Karpas-422 (cell line): Measurements from ENCODE around the gene CHDH. TPM values are rescaled to one million over a fixed set of nuclear protein-coding genes. Genes with fewer than 3 reads are reported as not detected.
A peak's percentile ranks its signal among the peaks of the same experiment; 100 is the strongest.

Experiments
- DNase-seq: peaks from one replicate; pipeline ENCODE4 v3.0.0-alpha.2; 2015
- H2AFZ ChIP-seq: fragments of 200-600 bp; sonication (generic); 2 replicates; pipeline ENCODE4 v1.6.1; 2014; ENCODE audit warnings: antibody characterized with exemption, low read length, mixed read lengths
- H3K27ac ChIP-seq: fragments of 200-600 bp; sonication (generic); 2 replicates; pipeline ENCODE4 v1.5.1; 2014; ENCODE audit warnings: mild to moderate bottlenecking, low read length, moderate library complexity
- H3K27me3 ChIP-seq: fragments of 200-600 bp; sonication (generic); 2 replicates; pipeline ENCODE4 v1.6.1; 2014; ENCODE audit warnings: low read length, mixed read lengths
- H3K36me3 ChIP-seq: fragments of 200-600 bp; sonication (generic); 2 replicates; pipeline ENCODE4 v1.6.1; 2014; ENCODE audit warnings: low read length, mixed read lengths; ENCODE audit not compliant: insufficient read depth
- H3K4me1 ChIP-seq: fragments of 200-600 bp; sonication (generic); 2 replicates; pipeline ENCODE4 v1.6.1; 2014; ENCODE audit warnings: mild to moderate bottlenecking, low read length, mixed read lengths
- H3K4me2 ChIP-seq: fragments of 200-600 bp; sonication (generic); 2 replicates; pipeline ENCODE4 v1.6.1; 2014; ENCODE audit warnings: low read length, low read depth, mild to moderate bottlenecking; ENCODE audit not compliant: poor library complexity, severe bottlenecking
- H3K4me3 ChIP-seq: fragments of 200-600 bp; sonication (generic); 2 replicates; pipeline ENCODE4 v1.5.1; 2014; ENCODE audit warnings: mild to moderate bottlenecking, antibody characterized with exemption, low read length, mixed read lengths
- H3K79me2 ChIP-seq: fragments of 200-600 bp; sonication (generic); 2 replicates; pipeline ENCODE4 v1.6.1; 2014; ENCODE audit warnings: mild to moderate bottlenecking, low read length, mixed read lengths
- H3K9ac ChIP-seq: fragments of 200-600 bp; sonication (generic); 2 replicates; pipeline ENCODE4 v1.6.0; 2014; ENCODE audit warnings: low read length
- H3K9me2 ChIP-seq: fragments of 200-600 bp; sonication (generic), shearing (Covaris generic); replicated peaks from 2 replicates; pipeline ENCODE4 v1.6.0; 2014; ENCODE audit warnings: mild to moderate bottlenecking, low read length, moderate library complexity; ENCODE audit not compliant: insufficient read depth
- H3K9me3 ChIP-seq: fragments of 300-700, 200-600 bp; sonication (generic); 2 replicates; pipeline ENCODE4 v1.6.1; 2014; ENCODE audit warnings: low read length, mixed read lengths
- H4K20me1 ChIP-seq: fragments of 200-600 bp; sonication (generic); 2 replicates; pipeline ENCODE4 v1.6.1; 2014; ENCODE audit warnings: mild to moderate bottlenecking, antibody characterized with exemption, low read length, low read depth; ENCODE audit not compliant: insufficient read depth
- total RNA-seq: library from RNA; depleted of rRNA; stranded (reverse); fragments of >200 nt; shearing (Covaris generic); gene quantifications from 2 replicates; pipeline ENCODE4 v1.2.3, GENCODE V29; 2014; ENCODE audit warnings: low replicate concordance

CHDH gene
- total RNA-seq, 1 experiment from 2014 or later = not detected

DNA sequence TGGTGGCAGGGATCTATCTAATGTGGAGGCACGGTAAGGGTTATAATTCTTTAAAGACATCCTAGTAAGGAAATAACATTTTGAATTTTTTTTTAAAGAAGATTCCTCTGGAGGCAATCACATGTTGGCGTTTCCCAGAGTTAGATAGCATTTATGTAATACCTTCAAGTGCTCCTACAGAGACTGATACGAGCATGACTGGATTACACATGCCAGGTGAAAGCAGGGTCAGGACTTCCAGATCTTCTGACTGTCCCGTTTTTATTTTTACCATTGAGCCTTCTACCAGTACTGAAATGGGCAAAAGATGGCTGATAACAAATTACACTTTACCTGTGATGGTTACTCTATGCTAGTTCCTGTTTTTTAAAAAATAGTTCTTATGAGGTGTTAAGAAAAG lies 14.0 kb upstream of the CHDH start:
- Histone ChIP-seq H2AFZ (no peak overlapping the region), H3K9me2 (no peaks in the 10 kb centered on the region), H4K20me1 (peaks cover 6% of the 10 kb centered on the region; the same call in 1 of the 2 replicates), H3K79me2 (no peaks in the 10 kb centered on the region), H3K27ac (no peak overlapping the region), H3K4me1 (peaks cover 18% of the 10 kb centered on the region), H3K4me3 (no peak overlapping the region), H3K27me3 (no peaks in the 10 kb centered on the region), H3K9me3 (no peaks in the 10 kb centered on the region), H3K36me3 (peaks cover 21% of the 10 kb centered on the region; the same call in 1 of the 2 replicates), H3K4me2 (no peak overlapping the region), H3K9ac (no peak overlapping the region)
- DNase-seq = no peak

DNA sequence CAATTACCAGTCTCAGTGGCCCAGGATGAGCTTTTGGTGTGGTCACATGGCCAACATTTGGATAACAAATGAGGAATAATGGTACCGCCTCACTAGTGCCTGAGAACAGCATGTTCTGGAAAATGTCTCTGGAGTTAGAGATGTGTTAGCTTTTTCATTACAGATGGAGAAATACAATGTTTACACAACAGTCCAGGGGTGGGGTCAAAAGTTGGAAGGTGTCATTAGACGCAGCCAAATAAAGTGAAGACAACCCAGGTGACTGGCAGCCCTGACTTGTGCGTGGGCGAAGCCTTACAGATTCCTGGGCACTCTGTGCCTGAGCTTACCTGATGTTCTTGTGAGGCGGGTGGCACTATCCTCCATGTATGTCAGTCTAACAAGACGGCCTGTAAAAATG lies 13.0 kb upstream of the CHDH start:
- no peaks in the 10 kb centered on the region for H4K20me1 ChIP-seq
- H3K27me3 ChIP-seq = no peaks in the 10 kb centered on the region
- no peaks in the 10 kb centered on the region for H3K79me2 ChIP-seq
- no peaks in the 10 kb centered on the region for H3K9me2 ChIP-seq
- H3K4me3 ChIP-seq = no peak overlapping the region
- H3K27ac ChIP-seq = no peak overlapping the region
- H3K4me2 ChIP-seq = no peak overlapping the region
- H2AFZ ChIP-seq = no peak overlapping the region
- no peaks in the 10 kb centered on the region for H3K9me3 ChIP-seq
- H3K36me3 ChIP-seq = peaks cover 14% of the 10 kb centered on the region; the same call in 1 of the 2 replicates
- DNase-seq = no peak
- no peak overlapping the region for H3K9ac ChIP-seq
- H3K4me1 ChIP-seq = peaks cover 18% of the 10 kb centered on the region

GRCh38 chr3:53858096-53858741 lies 12.0 kb upstream of the CHDH start:
- Histone ChIP-seq H3K4me1 (peaks cover 9% of the 10 kb centered on the region), H3K9me3 (no peaks in the 10 kb centered on the region), H2AFZ (no peak overlapping the region), H3K27me3 (no peaks in the 10 kb centered on the region), H3K36me3 (peaks cover 11% of the 10 kb centered on the region; the same call in 1 of the 2 replicates), H3K79me2 (no peaks in the 10 kb centered on the region), H3K4me3 (no peak overlapping the region), H3K4me2 (no peak overlapping the region), H3K9me2 (no peaks in the 10 kb centered on the region), H4K20me1 (no peaks in the 10 kb centered on the region), H3K9ac (no peak overlapping the region), H3K27ac (no peak overlapping the region)
- peak; percentile 43 for DNase-seq

DNA sequence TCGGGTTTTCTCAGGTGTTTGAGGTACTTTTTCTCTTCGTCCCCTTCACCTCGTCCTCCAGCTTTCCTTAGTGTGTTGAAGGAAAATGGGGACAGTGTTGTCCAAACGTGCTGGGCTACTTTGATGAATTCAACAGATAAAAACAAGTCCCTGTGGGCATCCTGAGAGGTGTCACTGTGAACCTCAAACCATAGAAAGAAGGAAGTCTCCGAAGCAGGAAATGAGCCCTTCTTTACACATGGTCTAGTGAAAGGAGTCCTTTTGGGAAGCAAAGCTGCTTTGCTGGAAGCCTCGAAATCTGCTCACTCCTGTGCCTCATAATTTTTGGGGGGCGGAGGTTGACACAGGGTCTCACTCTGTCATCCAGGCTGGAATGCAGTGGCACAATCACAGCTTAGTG lies 10.7 kb upstream of the CHDH start:
- no peak for DNase-seq
- peaks cover 7% of the 10 kb centered on the region; the same call in 1 of the 2 replicates for H3K4me1 ChIP-seq
- H4K20me1 ChIP-seq = no peaks in the 10 kb centered on the region
- no peaks in the 10 kb centered on the region for H3K79me2 ChIP-seq
- H3K36me3 ChIP-seq = 0 out of 2 replicates have a peak, but pooled peaks cover 5% of the 10 kb centered on the region
- no peak overlapping the region for H2AFZ ChIP-seq
- no peaks in the 10 kb centered on the region for H3K9me2 ChIP-seq
- H3K9me3 ChIP-seq = no peaks in the 10 kb centered on the region
- no peaks in the 10 kb centered on the region for H3K27me3 ChIP-seq
- H3K4me2 ChIP-seq = no peak overlapping the region
- no peak overlapping the region for H3K4me3 ChIP-seq
- no peak overlapping the region for H3K9ac ChIP-seq
- no peak overlapping the region for H3K27ac ChIP-seq

GRCh38 chr3:53850895-53851294 lies 4.7 kb upstream of the CHDH start:
- H2AFZ ChIP-seq = no peak overlapping the region
- H3K9ac ChIP-seq = no peak overlapping the region
- no peak overlapping the region for H3K4me2 ChIP-seq
- no peaks in the 10 kb centered on the region for H3K36me3 ChIP-seq
- no peak for DNase-seq
- no peaks in the 10 kb centered on the region for H3K9me2 ChIP-seq
- no peak overlapping the region for H3K4me3 ChIP-seq
- H3K9me3 ChIP-seq = no peaks in the 10 kb centered on the region
- H3K27ac ChIP-seq = no peak overlapping the region
- H4K20me1 ChIP-seq = no peaks in the 10 kb centered on the region
- H3K27me3 ChIP-seq = no peaks in the 10 kb centered on the region
- no peaks in the 10 kb centered on the region for H3K79me2 ChIP-seq
- no peaks in the 10 kb centered on the region for H3K4me1 ChIP-seq

GRCh38 chr3:53849916-53850315 lies 3.7 kb upstream of the CHDH start:
- Histone ChIP-seq H3K4me2 (no peak overlapping the region), H3K79me2 (no peaks in the 10 kb centered on the region), H3K9ac (no peak overlapping the region), H3K27me3 (no peaks in the 10 kb centered on the region), H3K4me3 (no peak overlapping the region), H4K20me1 (no peaks in the 10 kb centered on the region), H3K27ac (no peak overlapping the region), H3K9me2 (no peaks in the 10 kb centered on the region), H3K4me1 (no peaks in the 10 kb centered on the region), H2AFZ (no peak overlapping the region), H3K36me3 (no peaks in the 10 kb centered on the region), H3K9me3 (no peaks in the 10 kb centered on the region)
- DNase-seq = no peak

DNA sequence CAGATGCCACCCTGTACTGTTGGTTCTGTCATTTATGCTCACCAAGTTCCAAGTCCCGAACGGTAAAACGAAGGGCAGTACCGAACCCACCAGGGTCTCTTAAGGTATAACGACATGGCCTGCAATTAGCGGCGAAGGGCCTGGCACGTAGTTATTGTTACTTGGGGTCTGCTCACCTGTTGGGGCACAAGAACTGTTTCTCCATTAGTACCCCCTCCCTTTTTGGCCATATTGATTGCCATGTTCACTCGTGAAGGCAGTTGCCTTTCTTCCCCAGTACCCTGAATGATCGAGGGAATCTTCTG lies 584 bp upstream of the CHDH start:
- Histone ChIP-seq H3K27me3 (no peaks in the 10 kb centered on the region), H3K36me3 (no peaks in the 10 kb centered on the region), H3K4me1 (no peaks in the 10 kb centered on the region), H3K27ac (no peak overlapping the region), H3K4me3 (no peak overlapping the region), H3K9ac (no peak overlapping the region), H3K9me3 (no peaks in the 10 kb centered on the region), H3K79me2 (no peaks in the 10 kb centered on the region), H3K4me2 (no peak overlapping the region), H2AFZ (no peak overlapping the region), H4K20me1 (no peaks in the 10 kb centered on the region), H3K9me2 (no peaks in the 10 kb centered on the region)
- DNase-seq = no peak

GRCh38 chr3:53845881-53846133 lies 412 bp downstream of the CHDH start:
- no peak overlapping the region for H3K27ac ChIP-seq
- no peaks in the 10 kb centered on the region for H3K9me3 ChIP-seq
- no peaks in the 10 kb centered on the region for H3K4me1 ChIP-seq
- H3K9ac ChIP-seq = no peak overlapping the region
- no peaks in the 10 kb centered on the region for H3K36me3 ChIP-seq
- no peak overlapping the region for H2AFZ ChIP-seq
- H4K20me1 ChIP-seq = no peaks in the 10 kb centered on the region
- H3K4me3 ChIP-seq = no peak overlapping the region
- no peaks in the 10 kb centered on the region for H3K9me2 ChIP-seq
- DNase-seq = no peak
- H3K79me2 ChIP-seq = no peaks in the 10 kb centered on the region
- no peak overlapping the region for H3K4me2 ChIP-seq
- no peaks in the 10 kb centered on the region for H3K27me3 ChIP-seq
